ENCODE data around the gene BHLHE41.

DNA sequence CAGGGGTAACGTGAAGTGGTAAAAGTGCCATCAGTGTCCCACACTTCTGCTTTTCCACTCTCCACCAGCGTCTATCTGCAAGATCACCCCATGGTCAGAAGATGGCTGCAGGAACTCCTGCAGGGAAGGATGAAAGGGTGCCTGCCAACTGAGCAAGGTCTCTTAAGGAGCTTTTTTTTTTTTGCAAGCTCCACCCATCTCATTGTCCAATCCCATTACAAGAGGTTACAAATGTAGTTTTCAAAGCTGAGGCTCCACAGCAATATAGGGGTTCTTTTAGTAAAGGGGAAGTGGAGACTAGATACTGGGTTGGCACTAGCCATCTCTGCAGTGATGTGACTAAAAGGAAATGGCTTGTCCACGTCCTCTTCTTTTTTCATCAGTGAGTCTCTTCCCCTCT, 5.9 kb upstream of the BHLHE41 start:
- TF ChIP-seq, protein P1, sequence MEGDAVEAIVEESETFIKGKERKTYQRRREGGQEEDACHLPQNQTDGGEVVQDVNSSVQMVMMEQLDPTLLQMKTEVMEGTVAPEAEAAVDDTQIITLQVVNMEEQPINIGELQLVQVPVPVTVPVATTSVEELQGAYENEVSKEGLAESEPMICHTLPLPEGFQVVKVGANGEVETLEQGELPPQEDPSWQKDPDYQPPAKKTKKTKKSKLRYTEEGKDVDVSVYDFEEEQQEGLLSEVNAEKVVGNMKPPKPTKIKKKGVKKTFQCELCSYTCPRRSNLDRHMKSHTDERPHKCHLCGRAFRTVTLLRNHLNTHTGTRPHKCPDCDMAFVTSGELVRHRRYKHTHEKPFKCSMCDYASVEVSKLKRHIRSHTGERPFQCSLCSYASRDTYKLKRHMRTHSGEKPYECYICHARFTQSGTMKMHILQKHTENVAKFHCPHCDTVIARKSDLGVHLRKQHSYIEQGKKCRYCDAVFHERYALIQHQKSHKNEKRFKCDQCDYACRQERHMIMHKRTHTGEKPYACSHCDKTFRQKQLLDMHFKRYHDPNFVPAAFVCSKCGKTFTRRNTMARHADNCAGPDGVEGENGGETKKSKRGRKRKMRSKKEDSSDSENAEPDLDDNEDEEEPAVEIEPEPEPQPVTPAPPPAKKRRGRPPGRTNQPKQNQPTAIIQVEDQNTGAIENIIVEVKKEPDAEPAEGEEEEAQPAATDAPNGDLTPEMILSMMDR (IDR thresholded peaks at IDR 0.05; ENCODE audit: insufficient read depth, low read depth, low read length) = no peak
- no peak for TF ChIP-seq EZH2 (IDR thresholded peaks at IDR 0.05; ENCODE audit: insufficient read depth, low read length)

Measured in astrocyte (in vitro differentiated cells and primary cell).